ENCODE results near the gene HEPACAM2.

DNA sequence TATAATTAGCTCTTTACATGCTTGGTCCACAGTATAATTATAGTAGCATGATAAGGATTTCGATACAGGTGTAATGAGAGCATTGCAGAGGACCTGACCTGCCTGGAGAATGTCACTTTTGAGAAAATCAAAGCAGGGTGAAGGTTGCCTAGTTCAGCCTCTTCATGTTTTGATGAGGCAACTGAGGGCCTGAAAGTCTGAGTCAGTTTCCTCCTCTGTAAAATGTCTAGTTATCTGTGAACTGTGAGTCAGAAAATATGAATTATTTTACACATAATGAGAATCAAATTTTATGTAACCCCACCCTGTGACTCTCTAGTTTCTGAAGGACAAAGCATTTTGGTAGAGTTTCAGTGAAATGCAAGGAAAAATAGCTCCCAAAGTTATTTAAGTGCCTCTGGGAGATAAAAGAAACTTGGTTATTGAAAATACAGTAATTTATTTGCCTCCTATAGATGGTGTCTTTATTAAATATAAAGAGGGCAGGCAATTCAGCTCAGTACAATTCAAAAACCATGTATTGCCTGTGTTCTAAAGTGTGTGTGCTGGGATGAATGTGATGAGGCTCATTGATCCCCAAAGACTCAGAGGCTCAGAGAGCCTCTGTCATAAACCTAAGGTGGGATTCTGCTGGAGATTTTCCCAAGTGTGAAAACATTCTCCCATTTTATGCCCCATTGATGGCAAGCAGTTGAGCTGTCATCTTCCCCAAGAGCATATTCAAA, 40.8 kb downstream of the HEPACAM2 start:
- TF ChIP-seq, protein P1, sequence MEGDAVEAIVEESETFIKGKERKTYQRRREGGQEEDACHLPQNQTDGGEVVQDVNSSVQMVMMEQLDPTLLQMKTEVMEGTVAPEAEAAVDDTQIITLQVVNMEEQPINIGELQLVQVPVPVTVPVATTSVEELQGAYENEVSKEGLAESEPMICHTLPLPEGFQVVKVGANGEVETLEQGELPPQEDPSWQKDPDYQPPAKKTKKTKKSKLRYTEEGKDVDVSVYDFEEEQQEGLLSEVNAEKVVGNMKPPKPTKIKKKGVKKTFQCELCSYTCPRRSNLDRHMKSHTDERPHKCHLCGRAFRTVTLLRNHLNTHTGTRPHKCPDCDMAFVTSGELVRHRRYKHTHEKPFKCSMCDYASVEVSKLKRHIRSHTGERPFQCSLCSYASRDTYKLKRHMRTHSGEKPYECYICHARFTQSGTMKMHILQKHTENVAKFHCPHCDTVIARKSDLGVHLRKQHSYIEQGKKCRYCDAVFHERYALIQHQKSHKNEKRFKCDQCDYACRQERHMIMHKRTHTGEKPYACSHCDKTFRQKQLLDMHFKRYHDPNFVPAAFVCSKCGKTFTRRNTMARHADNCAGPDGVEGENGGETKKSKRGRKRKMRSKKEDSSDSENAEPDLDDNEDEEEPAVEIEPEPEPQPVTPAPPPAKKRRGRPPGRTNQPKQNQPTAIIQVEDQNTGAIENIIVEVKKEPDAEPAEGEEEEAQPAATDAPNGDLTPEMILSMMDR (IDR thresholded peaks at IDR 0.05; ENCODE audit: poor library complexity): no peak
- TF ChIP-seq EZH2 (IDR thresholded peaks at IDR 0.05; ENCODE audit: borderline replicate concordance): no peak

All from hepatocyte (in vitro differentiated cells).